Neural cell (in vitro differentiated cells): ENCODE measurements around the gene IRF8. TPM values are rescaled to one million over a fixed set of nuclear protein-coding genes. Genes with fewer than 3 reads are reported as not detected.

Experiments
- H2AFZ ChIP-seq: fragments of 200-600, 300-800 bp; sonication (generic), shearing (Covaris generic); 2 replicates; pipeline ENCODE4 v1.6.0; 2014; ENCODE audit warnings: low read depth, mild to moderate bottlenecking, antibody characterized with exemption, low read length, moderate library complexity
- H3F3A ChIP-seq: fragments of 200-600 bp; shearing (Covaris generic); 2 replicates; pipeline ENCODE4 v1.6.1; 2016; ENCODE audit warnings: mild to moderate bottlenecking, moderate library complexity, mixed read lengths, antibody characterized with exemption, low read length; ENCODE audit not compliant: insufficient read depth, poor library complexity, severe bottlenecking
- H3K27ac ChIP-seq: fragments of 200-600, 300-800 bp; sonication (generic), shearing (Covaris generic); 2 replicates; pipeline ENCODE4 v1.5.1; 2014; ENCODE audit warnings: mild to moderate bottlenecking, low read length, moderate library complexity
- H3K27me3 ChIP-seq: fragments of 300-800, 200-600 bp; sonication (generic), shearing (Covaris generic); 2 replicates; pipeline ENCODE4 v1.6.0; 2014; ENCODE audit warnings: mild to moderate bottlenecking, low read depth, low read length, moderate library complexity; ENCODE audit not compliant: insufficient read depth
- H3K36me3 ChIP-seq: fragments of 300-800, 200-600 bp; sonication (generic), shearing (Covaris generic); 2 replicates; pipeline ENCODE4 v1.5.1; 2014; ENCODE audit warnings: mild to moderate bottlenecking, antibody characterized with exemption, low read length, moderate library complexity; ENCODE audit not compliant: insufficient read depth
- H3K4me2 ChIP-seq: fragments of 300-800, 200-600 bp; sonication (generic), shearing (Covaris generic); 2 replicates; pipeline ENCODE4 v1.6.0; 2014; ENCODE audit warnings: mild to moderate bottlenecking, low read length
- H3K4me3 ChIP-seq: fragments of 300-800, 200-600 bp; sonication (generic), shearing (Covaris generic); 2 replicates; pipeline ENCODE4 v1.5.1; 2014; ENCODE audit warnings: mild to moderate bottlenecking, low read length, moderate library complexity
- H3K79me2 ChIP-seq: fragments of 200-600 bp; shearing (Covaris generic); replicated peaks from 2 replicates; pipeline ENCODE4 v1.6.0; 2014; ENCODE audit warnings: mild to moderate bottlenecking, low read length, moderate library complexity; ENCODE audit not compliant: insufficient read depth
- H3K9ac ChIP-seq: fragments of 300-800, 200-600 bp; sonication (generic), shearing (Covaris generic); 2 replicates; pipeline ENCODE4 v1.6.1; 2016; ENCODE audit warnings: mild to moderate bottlenecking, low read length, mixed read lengths
- H3K9me2 ChIP-seq: fragments of 200-600 bp; shearing (Covaris generic); 2 replicates; pipeline ENCODE4 v1.6.1; 2016; ENCODE audit warnings: mild to moderate bottlenecking, low read length, mixed read lengths; ENCODE audit not compliant: insufficient read depth
- H3K9me3 ChIP-seq: fragments of 200-600, 300-800 bp; sonication (generic), shearing (Covaris generic); 2 replicates; pipeline ENCODE4 v1.6.1; 2016; ENCODE audit warnings: mild to moderate bottlenecking, mixed run types, low read length, moderate library complexity, mixed read lengths
- H4K20me1 ChIP-seq: fragments of 200-600 bp; shearing (Covaris generic); 2 replicates; pipeline ENCODE4 v1.6.1; 2016; ENCODE audit warnings: mild to moderate bottlenecking, mixed run types; ENCODE audit not compliant: insufficient read depth
- EP300 ChIP-seq: fragments of 450-650 bp; conservative IDR thresholded peaks from 2 replicates; pipeline ENCODE4 v1.6.1; 2014; ENCODE audit warnings: antibody characterized with exemption, mild to moderate bottlenecking, moderate library complexity; ENCODE audit not compliant: poor library complexity, severe bottlenecking
- EZH2 ChIP-seq: fragments of 200-600, 300-800 bp; shearing (Covaris generic), sonication (generic); IDR thresholded peaks from 2 replicates; pipeline ENCODE4 v1.6.1; 2014; ENCODE audit warnings: antibody characterized with exemption, low read length, borderline replicate concordance, mild to moderate bottlenecking; ENCODE audit not compliant: insufficient read depth, poor library complexity, severe bottlenecking
- MXI1 ChIP-seq: fragments of 450-650 bp; conservative IDR thresholded peaks from 2 replicates; pipeline ENCODE4 v1.6.1; 2014; ENCODE audit warnings: antibody characterized with exemption, mild to moderate bottlenecking; ENCODE audit not compliant: poor library complexity, severe bottlenecking
- POLR2AphosphoS5 ChIP-seq: IDR thresholded peaks from 2 replicates; pipeline ENCODE4 v1.6.1; 2012
- RAD21 ChIP-seq: fragments of 450-650 bp; conservative IDR thresholded peaks from 2 replicates; pipeline ENCODE4 v1.6.1; 2014; ENCODE audit warnings: antibody characterized with exemption, mild to moderate bottlenecking, moderate library complexity
- SMC3 ChIP-seq: fragments of 450-650 bp; conservative IDR thresholded peaks from 2 replicates; pipeline ENCODE4 v1.6.1; 2014; ENCODE audit warnings: antibody characterized with exemption, mild to moderate bottlenecking, moderate library complexity; ENCODE audit not compliant: poor library complexity
- TAF1 ChIP-seq: IDR thresholded peaks from 2 replicates; pipeline ENCODE4 v1.6.1; 2012; ENCODE audit warnings: low read depth
- polyA plus RNA-seq: library from polyadenylated mRNA; depleted of rRNA; stranded (reverse); fragments of >200 nt; gene quantifications from 2 replicates; pipeline ENCODE4 v1.2.3, GENCODE V29; 2014
- TF ChIP-seq, protein P1 (sequence below): IDR thresholded peaks from 2 replicates; pipeline ENCODE4 v1.6.1; 2012; ENCODE audit warnings: borderline replicate concordance
- TF ChIP-seq, protein P2 (sequence below): fragments of 450-650 bp; IDR thresholded peaks from 2 replicates; pipeline ENCODE4 v1.5.1; 2014; ENCODE audit warnings: antibody characterized with exemption, mild to moderate bottlenecking, moderate library complexity; ENCODE audit not compliant: poor library complexity, severe bottlenecking

IRF8 gene
- polyA plus RNA-seq, 1 donor from 2014 or later: not detected

DNA sequence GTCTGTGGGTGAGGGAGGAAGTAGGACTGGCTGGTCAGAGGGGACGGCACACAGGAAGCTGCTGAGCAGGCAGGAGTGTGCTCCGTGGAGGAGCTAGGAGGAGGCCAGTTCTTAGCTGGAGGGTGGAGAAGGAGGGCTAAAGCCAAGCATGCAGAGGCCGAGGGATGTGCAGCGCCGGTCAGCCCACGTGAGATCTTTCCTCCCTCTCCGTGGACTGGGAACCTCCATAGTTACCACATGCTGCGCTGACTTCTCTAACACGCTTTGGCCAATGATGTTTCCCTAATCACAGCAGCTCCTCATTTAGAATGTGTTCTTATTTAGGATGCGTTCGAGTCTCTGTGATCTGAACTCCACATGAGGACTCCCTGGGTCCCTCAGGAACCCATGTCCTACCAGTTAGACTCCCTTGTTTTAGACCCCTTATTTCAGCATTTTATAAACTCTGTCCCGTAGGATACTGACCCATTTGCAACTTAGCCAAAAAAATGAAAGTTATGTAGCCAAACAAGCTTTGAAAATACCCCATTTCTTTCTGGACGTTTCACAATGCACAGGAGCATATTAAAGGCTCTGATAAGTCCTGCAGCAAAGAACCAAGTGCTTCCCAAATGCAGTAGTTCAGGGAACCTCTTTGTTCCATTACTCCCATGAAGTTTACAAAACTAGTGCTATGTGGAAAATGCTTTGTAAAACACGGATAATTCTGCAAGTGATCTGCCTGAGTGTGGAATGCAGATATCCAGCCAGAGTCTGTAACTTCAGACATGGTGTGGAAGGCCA is 51.4 kb downstream of the IRF8 start:
- Histone ChIP-seq H3K27ac (no peak overlapping the region), H2AFZ (no peak overlapping the region), H3K27me3 (no peaks in the 10 kb centered on the region), H3K4me2 (no peak overlapping the region), H4K20me1 (no peaks in the 10 kb centered on the region), H3F3A (no peaks in the 10 kb centered on the region), H3K79me2 (no peaks in the 10 kb centered on the region), H3K9ac (no peak overlapping the region), H3K9me2 (no peaks in the 10 kb centered on the region), H3K4me3 (no peak overlapping the region), H3K36me3 (no peaks in the 10 kb centered on the region), H3K9me3 (no peaks in the 10 kb centered on the region)
- no peak for TF ChIP-seq EZH2

DNA sequence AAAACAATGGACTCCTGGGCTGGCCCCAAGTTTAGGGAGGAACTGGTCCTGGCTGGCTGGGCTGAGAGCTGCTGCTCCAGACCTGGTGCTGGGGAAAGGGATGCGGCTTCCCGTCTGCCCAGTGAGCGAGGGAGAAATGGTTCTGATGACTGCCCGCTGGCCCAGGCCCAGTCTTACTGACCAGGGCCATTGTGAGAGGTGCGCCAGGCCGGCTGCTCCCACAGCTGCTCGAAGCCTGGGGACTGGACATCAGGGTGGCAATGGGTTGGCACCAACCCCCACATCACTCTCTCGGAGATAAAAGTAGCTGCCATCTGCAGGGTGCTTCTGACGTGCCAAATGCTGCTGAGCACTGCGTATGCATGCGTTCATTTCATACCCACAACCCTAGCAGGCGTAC is 53.2 kb downstream of the IRF8 start:
- no peak overlapping the region for H3K4me2 ChIP-seq
- H3K27me3 ChIP-seq: no peaks in the 10 kb centered on the region
- no peaks in the 10 kb centered on the region for H3K79me2 ChIP-seq
- H4K20me1 ChIP-seq: no peaks in the 10 kb centered on the region
- TF ChIP-seq TAF1: no peak
- TF ChIP-seq, protein P1, sequence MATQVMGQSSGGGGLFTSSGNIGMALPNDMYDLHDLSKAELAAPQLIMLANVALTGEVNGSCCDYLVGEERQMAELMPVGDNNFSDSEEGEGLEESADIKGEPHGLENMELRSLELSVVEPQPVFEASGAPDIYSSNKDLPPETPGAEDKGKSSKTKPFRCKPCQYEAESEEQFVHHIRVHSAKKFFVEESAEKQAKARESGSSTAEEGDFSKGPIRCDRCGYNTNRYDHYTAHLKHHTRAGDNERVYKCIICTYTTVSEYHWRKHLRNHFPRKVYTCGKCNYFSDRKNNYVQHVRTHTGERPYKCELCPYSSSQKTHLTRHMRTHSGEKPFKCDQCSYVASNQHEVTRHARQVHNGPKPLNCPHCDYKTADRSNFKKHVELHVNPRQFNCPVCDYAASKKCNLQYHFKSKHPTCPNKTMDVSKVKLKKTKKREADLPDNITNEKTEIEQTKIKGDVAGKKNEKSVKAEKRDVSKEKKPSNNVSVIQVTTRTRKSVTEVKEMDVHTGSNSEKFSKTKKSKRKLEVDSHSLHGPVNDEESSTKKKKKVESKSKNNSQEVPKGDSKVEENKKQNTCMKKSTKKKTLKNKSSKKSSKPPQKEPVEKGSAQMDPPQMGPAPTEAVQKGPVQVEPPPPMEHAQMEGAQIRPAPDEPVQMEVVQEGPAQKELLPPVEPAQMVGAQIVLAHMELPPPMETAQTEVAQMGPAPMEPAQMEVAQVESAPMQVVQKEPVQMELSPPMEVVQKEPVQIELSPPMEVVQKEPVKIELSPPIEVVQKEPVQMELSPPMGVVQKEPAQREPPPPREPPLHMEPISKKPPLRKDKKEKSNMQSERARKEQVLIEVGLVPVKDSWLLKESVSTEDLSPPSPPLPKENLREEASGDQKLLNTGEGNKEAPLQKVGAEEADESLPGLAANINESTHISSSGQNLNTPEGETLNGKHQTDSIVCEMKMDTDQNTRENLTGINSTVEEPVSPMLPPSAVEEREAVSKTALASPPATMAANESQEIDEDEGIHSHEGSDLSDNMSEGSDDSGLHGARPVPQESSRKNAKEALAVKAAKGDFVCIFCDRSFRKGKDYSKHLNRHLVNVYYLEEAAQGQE: no peak
- no peak for TF ChIP-seq EP300
- no peak for TF ChIP-seq MXI1
- no peak for TF ChIP-seq SMC3
- TF ChIP-seq POLR2AphosphoS5: no peak
- TF ChIP-seq EZH2: no peak
- TF ChIP-seq, protein P2, sequence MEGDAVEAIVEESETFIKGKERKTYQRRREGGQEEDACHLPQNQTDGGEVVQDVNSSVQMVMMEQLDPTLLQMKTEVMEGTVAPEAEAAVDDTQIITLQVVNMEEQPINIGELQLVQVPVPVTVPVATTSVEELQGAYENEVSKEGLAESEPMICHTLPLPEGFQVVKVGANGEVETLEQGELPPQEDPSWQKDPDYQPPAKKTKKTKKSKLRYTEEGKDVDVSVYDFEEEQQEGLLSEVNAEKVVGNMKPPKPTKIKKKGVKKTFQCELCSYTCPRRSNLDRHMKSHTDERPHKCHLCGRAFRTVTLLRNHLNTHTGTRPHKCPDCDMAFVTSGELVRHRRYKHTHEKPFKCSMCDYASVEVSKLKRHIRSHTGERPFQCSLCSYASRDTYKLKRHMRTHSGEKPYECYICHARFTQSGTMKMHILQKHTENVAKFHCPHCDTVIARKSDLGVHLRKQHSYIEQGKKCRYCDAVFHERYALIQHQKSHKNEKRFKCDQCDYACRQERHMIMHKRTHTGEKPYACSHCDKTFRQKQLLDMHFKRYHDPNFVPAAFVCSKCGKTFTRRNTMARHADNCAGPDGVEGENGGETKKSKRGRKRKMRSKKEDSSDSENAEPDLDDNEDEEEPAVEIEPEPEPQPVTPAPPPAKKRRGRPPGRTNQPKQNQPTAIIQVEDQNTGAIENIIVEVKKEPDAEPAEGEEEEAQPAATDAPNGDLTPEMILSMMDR: no peak
- no peak for TF ChIP-seq RAD21
- no peaks in the 10 kb centered on the region for H3K36me3 ChIP-seq
- H3F3A ChIP-seq: no peaks in the 10 kb centered on the region
- H3K9me2 ChIP-seq: no peaks in the 10 kb centered on the region
- H3K4me3 ChIP-seq: no peak overlapping the region
- no peaks in the 10 kb centered on the region for H3K9me3 ChIP-seq
- H2AFZ ChIP-seq: no peak overlapping the region
- H3K9ac ChIP-seq: no peak overlapping the region
- no peak overlapping the region for H3K27ac ChIP-seq
